Endothelial cell (in vitro differentiated cells): ENCODE measurements around the gene CEP170B. TPM values are rescaled to one million over a fixed set of nuclear protein-coding genes. Genes with fewer than 3 reads are reported as not detected.
A peak's percentile ranks its signal among the peaks of the same experiment; 100 is the strongest.

Experiments used
- DNase-seq: peaks from one replicate; pipeline ENCODE4 v3.0.0; 2021; ENCODE audit warnings: low spot score
- H3K27ac Mint-ChIP-seq: one replicate; pipeline ENCODE4 v1.8.0; 2021; ENCODE audit warnings: mixed read lengths, inconsistent platforms; ENCODE audit not compliant: unreplicated experiment
- H3K27me3 Mint-ChIP-seq: one replicate; pipeline ENCODE4 v1.8.0; 2021; ENCODE audit warnings: mild to moderate bottlenecking, moderate library complexity, mixed read lengths, inconsistent platforms; ENCODE audit not compliant: unreplicated experiment
- H3K36me3 Mint-ChIP-seq: one replicate; pipeline ENCODE4 v1.8.0; 2021; ENCODE audit warnings: mild to moderate bottlenecking, low read depth, mixed read lengths, inconsistent platforms; ENCODE audit not compliant: unreplicated experiment
- H3K4me1 Mint-ChIP-seq: one replicate; pipeline ENCODE4 v1.8.0; 2021; ENCODE audit warnings: mild to moderate bottlenecking, mixed read lengths, inconsistent platforms; ENCODE audit not compliant: unreplicated experiment
- H3K4me3 Mint-ChIP-seq: one replicate; pipeline ENCODE4 v1.8.0; 2021; ENCODE audit warnings: mild to moderate bottlenecking, mixed read lengths, inconsistent platforms; ENCODE audit not compliant: unreplicated experiment
- H3K9me3 Mint-ChIP-seq: one replicate; pipeline ENCODE4 v1.8.0; 2021; ENCODE audit warnings: mixed read lengths, inconsistent platforms; ENCODE audit not compliant: unreplicated experiment
- total RNA-seq: library from RNA; stranded (reverse); fragmentation: NEBNext Ultra II Directional; extraction: Animal tissue kit (Norgen Biotek cat#: 25700); gene quantifications from one replicate; pipeline ENCODE4 v1.2.1, GENCODE V29; 2021; ENCODE audit not compliant: unreplicated experiment
- TF ChIP-seq, protein P1 (sequence below): fragments of 200-600 bp; sonication (generic); IDR thresholded peaks from one replicate; pipeline ENCODE4 v1.5.0; 2021; ENCODE audit warnings: antibody characterized with exemption; ENCODE audit not compliant: unreplicated experiment

CEP170B gene
- total RNA-seq, 1 donor from 2014 or later = 11.3 TPM

DNA sequence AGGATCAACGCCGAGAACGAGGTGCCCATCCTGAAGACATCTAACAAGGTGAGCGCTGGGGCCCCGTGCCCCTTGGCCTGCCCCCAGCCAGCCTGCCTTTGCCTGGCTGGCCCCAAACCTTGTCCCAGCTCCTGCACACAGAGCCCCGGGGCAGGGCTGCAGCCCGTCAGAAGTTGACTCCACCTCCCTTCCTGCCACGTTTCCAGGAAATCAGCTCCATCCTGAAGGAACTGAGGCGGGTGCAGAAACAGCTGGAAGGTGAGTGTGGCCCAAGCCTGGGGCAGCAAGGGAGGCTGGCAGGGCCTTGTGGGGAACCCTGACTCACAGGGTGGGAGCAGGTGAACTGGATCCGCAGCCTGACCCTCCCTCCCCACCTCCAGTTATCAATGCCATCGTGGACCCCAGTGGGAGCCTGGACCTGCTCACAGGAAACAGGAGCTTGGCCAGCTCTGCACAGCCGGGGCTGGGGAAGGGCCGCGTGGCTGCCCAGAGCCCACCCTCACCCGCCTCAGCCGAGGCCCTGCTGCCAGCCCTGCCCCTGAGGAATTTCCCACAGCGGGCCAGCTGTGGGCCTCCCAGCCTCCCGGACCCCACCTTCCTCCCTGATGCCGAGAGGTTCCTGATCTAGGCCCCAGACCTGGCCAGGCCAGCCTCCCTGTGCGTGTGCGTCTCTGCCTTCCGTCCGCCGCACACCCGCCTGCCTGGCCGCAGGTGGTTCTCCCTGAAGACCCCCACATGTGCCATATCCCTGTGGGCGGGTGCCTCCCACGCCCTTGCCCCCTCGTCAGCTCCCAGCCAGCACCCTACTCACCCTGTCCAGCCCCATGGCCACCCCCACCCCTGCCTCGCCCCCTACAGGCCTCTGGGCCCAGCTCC, 29.5 kb downstream of the CEP170B start:
- no peak overlapping the region for H3K4me3 Mint-ChIP-seq

DNA sequence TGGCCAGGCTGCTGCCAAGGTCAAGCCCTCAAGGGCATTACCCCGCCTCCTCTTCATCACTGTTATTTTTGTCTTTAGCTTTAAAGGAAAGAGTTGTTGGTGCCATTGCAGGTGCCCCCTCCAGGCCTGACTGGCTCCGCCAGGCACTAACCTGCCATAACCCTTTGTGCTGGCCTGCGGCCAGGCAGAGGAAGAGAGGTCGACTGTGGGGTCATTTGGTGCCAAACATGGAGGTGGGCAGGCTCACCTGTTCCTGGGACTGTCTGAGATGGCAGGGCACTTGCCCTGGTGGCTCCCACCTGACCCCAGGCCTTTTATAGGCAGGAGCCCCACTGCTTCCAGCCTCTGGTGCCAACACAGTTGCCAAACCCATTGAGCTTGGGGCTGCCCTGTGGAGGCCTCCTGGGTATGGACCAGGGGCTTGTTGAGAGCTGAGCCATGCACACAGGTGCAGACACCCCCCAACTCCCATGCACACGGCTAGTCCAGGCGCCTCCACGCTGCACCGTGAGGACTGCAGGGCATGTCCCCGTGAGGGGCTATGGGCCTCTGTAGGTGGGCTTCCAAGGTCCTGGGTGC, 30.2 kb downstream of the CEP170B start:
- Mint-ChIP-seq H3K4me1 (no peaks in the 10 kb centered on the region), H3K4me3 (no peak overlapping the region), H3K27me3 (peaks cover 4% of the 10 kb centered on the region), H3K36me3 (peaks cover 3% of the 10 kb centered on the region), H3K27ac (no peak overlapping the region), H3K9me3 (no peaks in the 10 kb centered on the region)
- peak; percentile 2 for DNase-seq
- TF ChIP-seq, protein P1, sequence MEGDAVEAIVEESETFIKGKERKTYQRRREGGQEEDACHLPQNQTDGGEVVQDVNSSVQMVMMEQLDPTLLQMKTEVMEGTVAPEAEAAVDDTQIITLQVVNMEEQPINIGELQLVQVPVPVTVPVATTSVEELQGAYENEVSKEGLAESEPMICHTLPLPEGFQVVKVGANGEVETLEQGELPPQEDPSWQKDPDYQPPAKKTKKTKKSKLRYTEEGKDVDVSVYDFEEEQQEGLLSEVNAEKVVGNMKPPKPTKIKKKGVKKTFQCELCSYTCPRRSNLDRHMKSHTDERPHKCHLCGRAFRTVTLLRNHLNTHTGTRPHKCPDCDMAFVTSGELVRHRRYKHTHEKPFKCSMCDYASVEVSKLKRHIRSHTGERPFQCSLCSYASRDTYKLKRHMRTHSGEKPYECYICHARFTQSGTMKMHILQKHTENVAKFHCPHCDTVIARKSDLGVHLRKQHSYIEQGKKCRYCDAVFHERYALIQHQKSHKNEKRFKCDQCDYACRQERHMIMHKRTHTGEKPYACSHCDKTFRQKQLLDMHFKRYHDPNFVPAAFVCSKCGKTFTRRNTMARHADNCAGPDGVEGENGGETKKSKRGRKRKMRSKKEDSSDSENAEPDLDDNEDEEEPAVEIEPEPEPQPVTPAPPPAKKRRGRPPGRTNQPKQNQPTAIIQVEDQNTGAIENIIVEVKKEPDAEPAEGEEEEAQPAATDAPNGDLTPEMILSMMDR = no peak

More for the DNA sequence above, 29.5 kb downstream of the CEP170B start:
- Mint-ChIP-seq H3K27ac (no peak overlapping the region), H3K9me3 (no peaks in the 10 kb centered on the region), H3K4me1 (no peaks in the 10 kb centered on the region), H3K27me3 (peaks cover 4% of the 10 kb centered on the region), H3K36me3 (peaks cover 3% of the 10 kb centered on the region)
- TF ChIP-seq, protein P1 = no peak
- DNase-seq = peak; percentile 21

DNA sequence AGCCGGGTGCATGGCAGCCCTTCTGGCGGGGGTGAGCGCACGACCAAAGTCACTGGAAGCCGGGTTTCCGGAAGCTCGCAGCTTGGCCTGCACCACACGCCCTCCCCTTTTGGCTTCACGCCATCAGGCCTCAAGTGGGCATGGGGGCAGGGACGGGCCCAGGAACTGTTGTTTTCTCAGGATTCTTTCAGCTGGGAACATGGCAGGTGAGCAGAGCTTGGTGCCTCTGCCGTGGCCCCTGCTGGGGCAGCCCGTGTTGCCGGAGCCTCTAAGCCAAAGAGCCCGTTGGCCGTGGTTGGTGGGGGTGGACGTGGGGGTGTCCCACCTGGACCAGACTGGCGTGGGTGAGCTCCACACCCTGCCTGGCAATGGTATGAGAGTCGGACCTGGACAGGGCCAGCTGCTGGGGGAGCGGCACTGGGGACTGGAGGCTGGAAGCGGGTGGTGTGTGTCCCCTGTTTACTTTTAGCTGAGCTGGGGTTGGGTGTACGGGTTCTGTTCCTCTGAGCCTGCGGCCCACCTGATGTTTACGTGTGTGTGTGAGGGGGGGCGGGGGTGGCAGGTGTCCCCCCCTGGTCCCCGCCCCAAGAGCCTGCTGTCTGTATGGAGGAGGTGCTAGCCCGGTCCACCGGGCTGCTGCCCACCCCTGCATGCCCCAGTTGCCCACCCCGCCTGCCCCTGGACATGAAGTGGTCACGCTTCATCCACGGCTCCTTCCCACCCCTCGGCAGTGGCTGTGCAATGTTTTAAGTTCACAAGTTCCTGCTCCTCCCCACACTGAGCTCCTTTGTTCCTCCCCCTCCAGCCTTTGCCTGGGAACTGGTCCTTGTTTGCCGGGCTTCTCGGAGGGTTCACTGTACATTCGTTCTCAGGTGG, 31.0 kb downstream of the CEP170B start:
- DNase-seq = peak; percentile 3
- TF ChIP-seq, protein P1 = no peak
- H3K27me3 Mint-ChIP-seq = peaks cover 4% of the 10 kb centered on the region
- no peak overlapping the region for H3K27ac Mint-ChIP-seq
- H3K4me3 Mint-ChIP-seq = no peak overlapping the region
- H3K4me1 Mint-ChIP-seq = no peaks in the 10 kb centered on the region
- no peaks in the 10 kb centered on the region for H3K9me3 Mint-ChIP-seq
- peaks cover 3% of the 10 kb centered on the region for H3K36me3 Mint-ChIP-seq

DNA sequence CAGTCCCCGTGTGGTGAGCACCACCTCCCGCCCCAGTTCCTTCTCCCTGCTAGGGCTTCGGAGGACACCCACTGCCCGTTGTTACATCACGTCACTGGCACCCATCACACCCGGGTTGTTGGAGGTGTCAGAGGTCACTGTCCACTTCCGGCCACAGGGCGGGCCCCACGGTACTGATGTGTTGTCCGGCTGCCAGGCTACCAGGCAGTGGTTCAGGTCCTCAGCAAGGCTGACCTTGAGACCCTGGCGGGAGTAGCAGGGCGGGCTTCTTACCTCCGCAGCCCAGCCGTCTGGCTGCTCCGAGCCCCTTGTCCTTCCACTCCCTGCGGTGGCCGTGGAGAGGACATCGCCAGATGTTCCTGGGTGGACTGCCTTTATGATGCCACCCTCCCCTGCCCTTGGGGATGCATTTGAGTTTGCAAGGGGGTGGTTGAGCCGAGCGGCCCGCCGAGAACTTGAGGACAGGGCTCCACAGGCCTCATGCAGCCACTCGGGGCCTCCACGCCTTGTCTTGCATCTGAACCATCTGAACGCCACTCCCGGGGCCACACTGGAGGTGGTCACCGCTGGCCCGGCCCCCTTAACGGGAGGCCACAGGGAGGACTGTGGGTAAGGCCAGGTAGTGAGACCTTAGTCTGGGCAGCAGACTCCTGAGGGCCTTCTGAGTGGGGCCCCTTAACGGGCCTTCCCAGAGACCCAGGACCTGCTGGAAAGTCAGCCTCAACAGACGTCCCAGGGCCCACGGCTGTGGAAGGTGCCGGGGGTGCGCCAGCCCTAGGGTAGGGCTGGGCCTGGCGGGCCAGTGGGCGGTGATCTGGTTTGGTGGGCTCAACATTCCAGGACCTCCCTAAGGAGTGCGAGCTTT, 32.5 kb downstream of the CEP170B start:
- Mint-ChIP-seq H3K27me3 (peaks cover 4% of the 10 kb centered on the region), H3K36me3 (peaks cover 3% of the 10 kb centered on the region), H3K9me3 (no peaks in the 10 kb centered on the region), H3K4me3 (no peak overlapping the region), H3K4me1 (no peaks in the 10 kb centered on the region), H3K27ac (no peak overlapping the region)
- TF ChIP-seq, protein P1 = no peak
- peak; percentile 4 for DNase-seq
